OCI-LY7 (cell line): Measurements from ENCODE around the gene NF2. TPM values are rescaled to one million over a fixed set of nuclear protein-coding genes. Genes with fewer than 3 reads are reported as not detected.

ENCODE experiments used
- BruUV-seq: library from RNA; stranded (reverse); fragments of 400-500 nt; replicated peaks from 2 replicates; lab custom pipeline; 2021; lab: Mats Ljungman, UMichigan
- CTCF ChIA-PET: fragments of 300-600 bp; sonication (Branson Sonifier 250); formaldehyde crosslinking; loops from one replicate; lab custom pipeline; 2022; ENCODE audit warnings: antibody characterized with exemption; ENCODE audit not compliant: unreplicated experiment; lab: Charles Lee
- POLR2A ChIA-PET: fragments of 300-600 bp; sonication (Branson Sonifier 250); formaldehyde crosslinking; loops from one replicate; lab custom pipeline; 2022; ENCODE audit warnings: antibody characterized with exemption; lab: Charles Lee
- DNase-seq: peaks from one replicate; pipeline ENCODE4 v3.0.0-alpha.2; 2015; ENCODE audit warnings: low spot score
- H2AFZ ChIP-seq: fragments of 200-600 bp; sonication (generic), shearing (Covaris generic); 2 replicates; pipeline ENCODE4 v1.6.1; 2014; ENCODE audit warnings: mild to moderate bottlenecking, antibody characterized with exemption, low read length, moderate library complexity
- H3K27ac ChIP-seq: fragments of 200-600 bp; sonication (generic); 2 replicates; pipeline ENCODE4 v1.5.1; 2014; ENCODE audit warnings: mixed run types, low read depth, mild to moderate bottlenecking, moderate library complexity, low read length, inconsistent platforms; ENCODE audit not compliant: poor library complexity, severe bottlenecking
- H3K36me3 ChIP-seq: fragments of 200-600 bp; sonication (generic); 2 replicates; pipeline ENCODE4 v1.6.1; 2014; ENCODE audit warnings: mild to moderate bottlenecking, antibody characterized with exemption, low read length, moderate library complexity, mixed read lengths; ENCODE audit not compliant: insufficient read depth
- H3K4me1 ChIP-seq: fragments of 200-600 bp; sonication (generic); 2 replicates; pipeline ENCODE4 v1.5.1; 2014; ENCODE audit warnings: mild to moderate bottlenecking, low read length; ENCODE audit not compliant: insufficient read depth, poor library complexity, severe bottlenecking
- H3K4me2 ChIP-seq: fragments of 200-600 bp; sonication (generic); 2 replicates; pipeline ENCODE4 v1.6.1; 2014; ENCODE audit warnings: mild to moderate bottlenecking, low read length
- H3K4me3 ChIP-seq: fragments of 200-600 bp; sonication (generic); 2 replicates; pipeline ENCODE4 v1.5.1; 2014; ENCODE audit warnings: mild to moderate bottlenecking, low read depth, low read length; ENCODE audit not compliant: poor library complexity, severe bottlenecking
- H3K79me2 ChIP-seq: fragments of 200-600 bp; sonication (generic); 2 replicates; pipeline ENCODE4 v1.6.1; 2016; ENCODE audit warnings: low read depth, mild to moderate bottlenecking, low read length, moderate library complexity, mixed read lengths; ENCODE audit not compliant: insufficient read depth
- H3K9me2 ChIP-seq: fragments of 200-600 bp; sonication (generic); 2 replicates; pipeline ENCODE4 v1.6.1; 2016; ENCODE audit warnings: mild to moderate bottlenecking, low read length, mixed read lengths; ENCODE audit not compliant: insufficient read depth
- H3K9me3 ChIP-seq: fragments of 200-600 bp; sonication (generic); 2 replicates; pipeline ENCODE4 v1.6.1; 2014; ENCODE audit warnings: mild to moderate bottlenecking, mixed run types, low read length, mixed read lengths
- H4K20me1 ChIP-seq: fragments of 200-600 bp; sonication (generic); 2 replicates; pipeline ENCODE4 v1.6.1; 2014; ENCODE audit warnings: mild to moderate bottlenecking, antibody characterized with exemption, low read length, moderate library complexity, mixed read lengths; ENCODE audit not compliant: insufficient read depth
- EZH2phosphoT487 ChIP-seq: fragments of 200-600 bp; sonication (generic); IDR thresholded peaks from 2 replicates; pipeline ENCODE4 v1.6.1; 2018; ENCODE audit warnings: low read depth, borderline replicate concordance, mild to moderate bottlenecking, mixed run types, antibody characterized with exemption, low read length, moderate library complexity, mixed read lengths
- intact Hi-C: fragments of 100-400 bp; cut with micrococcal nuclease; formaldehyde crosslinking; loops from one replicate; pipeline ENCODE4 v1.10.0; 2022; ENCODE audit not compliant: unreplicated experiment
- total RNA-seq, 2 experiments: library from RNA; depleted of rRNA in 1 of 2; stranded (reverse); fragments of >200 nt in 1 of 2; shearing (Covaris generic) in 1 of 2; gene quantifications; 2 replicates each; pipeline ENCODE4 v1.2.3, GENCODE V29; 2014 to 2022
- TF ChIP-seq, protein P1 (sequence below): fragments of 200-600 bp; sonication (generic); conservative IDR thresholded peaks from 2 replicates; pipeline ENCODE4 v1.5.1; 2014; ENCODE audit warnings: mild to moderate bottlenecking, antibody characterized with exemption, low read length, moderate library complexity, mixed read lengths

The NF2 gene
- total RNA-seq, 2 experiments from 2014 or later: 22.2 to 34.8 TPM

DNA sequence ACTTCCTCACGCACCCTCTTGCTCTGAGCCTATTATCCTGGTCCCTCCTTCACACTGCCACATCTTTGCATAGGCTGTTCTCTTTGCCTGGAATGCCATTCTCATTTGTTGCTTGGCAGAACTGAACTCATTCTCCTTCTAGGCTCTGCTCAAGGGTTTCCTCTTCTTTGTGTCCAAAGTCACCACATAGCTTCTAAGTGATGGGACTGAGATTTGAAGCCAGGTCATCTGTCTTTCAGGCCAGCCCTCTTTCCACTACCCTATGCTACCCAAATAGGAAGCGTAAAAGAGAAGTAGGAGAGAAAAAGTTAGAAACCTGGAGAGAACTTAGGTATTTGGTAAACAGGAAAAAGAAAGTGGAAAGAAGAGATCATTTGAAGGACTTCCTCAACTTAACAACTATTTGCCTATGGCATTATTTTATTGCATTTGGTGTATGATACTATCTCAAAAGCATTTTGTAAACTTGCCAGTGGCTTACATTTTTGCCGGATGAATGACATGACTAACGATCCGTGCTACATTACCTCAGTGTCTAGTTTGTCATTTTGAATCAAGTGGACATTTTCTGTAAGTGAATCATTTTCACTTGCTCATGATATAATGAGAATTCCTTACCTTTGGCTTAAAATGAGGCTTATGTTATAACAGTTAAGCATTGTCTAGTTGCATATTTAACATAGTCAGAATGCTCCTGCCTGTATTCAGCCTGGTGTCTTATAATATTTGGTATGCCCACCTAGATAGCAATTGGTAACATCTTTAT lies 18.5 kb downstream of the NF2 start:
- intact Hi-C loops: no loop called here
- H3K27ac ChIP-seq: no peak overlapping the region
- H3K79me2 ChIP-seq: peaks cover 4% of the 10 kb centered on the region
- POLR2A ChIA-PET: interaction anchor here (0.7 kb wide), 1 partner anchor 26 kb away, joined by 4 read pairs; no protein-coding TSS in a partner anchor
- no peak overlapping the region for H3K4me3 ChIP-seq
- no peaks in the 10 kb centered on the region for H3K36me3 ChIP-seq
- DNase-seq: no peak
- no peaks in the 10 kb centered on the region for H3K9me3 ChIP-seq
- H3K4me2 ChIP-seq: no peak overlapping the region; the same call in 1 of the 2 replicates
- peaks cover 11% of the 10 kb centered on the region for H3K4me1 ChIP-seq
- TF ChIP-seq, protein P1, sequence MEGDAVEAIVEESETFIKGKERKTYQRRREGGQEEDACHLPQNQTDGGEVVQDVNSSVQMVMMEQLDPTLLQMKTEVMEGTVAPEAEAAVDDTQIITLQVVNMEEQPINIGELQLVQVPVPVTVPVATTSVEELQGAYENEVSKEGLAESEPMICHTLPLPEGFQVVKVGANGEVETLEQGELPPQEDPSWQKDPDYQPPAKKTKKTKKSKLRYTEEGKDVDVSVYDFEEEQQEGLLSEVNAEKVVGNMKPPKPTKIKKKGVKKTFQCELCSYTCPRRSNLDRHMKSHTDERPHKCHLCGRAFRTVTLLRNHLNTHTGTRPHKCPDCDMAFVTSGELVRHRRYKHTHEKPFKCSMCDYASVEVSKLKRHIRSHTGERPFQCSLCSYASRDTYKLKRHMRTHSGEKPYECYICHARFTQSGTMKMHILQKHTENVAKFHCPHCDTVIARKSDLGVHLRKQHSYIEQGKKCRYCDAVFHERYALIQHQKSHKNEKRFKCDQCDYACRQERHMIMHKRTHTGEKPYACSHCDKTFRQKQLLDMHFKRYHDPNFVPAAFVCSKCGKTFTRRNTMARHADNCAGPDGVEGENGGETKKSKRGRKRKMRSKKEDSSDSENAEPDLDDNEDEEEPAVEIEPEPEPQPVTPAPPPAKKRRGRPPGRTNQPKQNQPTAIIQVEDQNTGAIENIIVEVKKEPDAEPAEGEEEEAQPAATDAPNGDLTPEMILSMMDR: no peak
- no peak for TF ChIP-seq EZH2phosphoT487
- H2AFZ ChIP-seq: no peak overlapping the region
- CTCF ChIA-PET: no interaction called here
- no peaks in the 10 kb centered on the region for H3K9me2 ChIP-seq
- BruUV-seq: no TSS peak
- peaks cover 19% of the 10 kb centered on the region for H4K20me1 ChIP-seq

DNA sequence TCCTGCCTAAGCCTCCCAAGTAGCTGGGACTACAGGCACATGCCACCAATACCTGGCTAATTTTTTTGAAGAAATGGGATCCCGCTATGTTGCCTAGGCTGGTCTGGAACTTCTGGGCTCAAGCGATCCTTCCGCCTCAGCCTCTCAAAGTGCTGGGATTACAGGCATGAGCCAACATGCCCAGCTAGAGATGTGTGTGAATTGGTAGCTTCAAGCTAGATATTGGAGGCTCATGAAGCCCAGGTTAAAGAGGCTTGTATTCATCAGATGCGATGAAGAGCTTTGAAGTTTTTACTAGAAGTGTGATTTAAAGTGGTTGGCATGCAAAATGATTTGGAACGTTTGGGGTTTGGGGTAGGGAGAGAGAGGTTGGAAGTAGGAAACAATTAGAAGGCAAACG lies 19.6 kb downstream of the NF2 start:
- Histone ChIP-seq H3K4me3 (no peak overlapping the region), H3K9me2 (no peaks in the 10 kb centered on the region), H3K4me1 (peaks cover 11% of the 10 kb centered on the region), H3K27ac (no peak overlapping the region), H2AFZ (no peak overlapping the region), H4K20me1 (peaks cover 11% of the 10 kb centered on the region), H3K9me3 (no peaks in the 10 kb centered on the region), H3K36me3 (no peaks in the 10 kb centered on the region), H3K4me2 (no peak overlapping the region), H3K79me2 (peaks cover 4% of the 10 kb centered on the region)
- POLR2A ChIA-PET: interaction anchor here (0.5 to 1.1 kb wide), 4 partner anchors 10 to 27 kb away, joined by 3 to 4 read pairs (median 4); no protein-coding TSS in a partner anchor
- BruUV-seq: no TSS peak
- TF ChIP-seq EZH2phosphoT487: no peak
- TF ChIP-seq, protein P1: no peak
- CTCF ChIA-PET: no interaction called here
- no peak for DNase-seq
- intact Hi-C loops: no loop called here
